Adipose tissue (tissue), 3 donors: ENCODE results near the gene CNOT3. TPM values are rescaled to one million over a fixed set of nuclear protein-coding genes. Genes with fewer than 3 reads are reported as not detected.
"Not testable (repeated sequence)": the region's sequence is repeated elsewhere in the genome, so short reads cannot be mapped to it uniquely, and the experiment has no call there.

Experiments
- H3K27ac ChIP-seq: one replicate; pipeline ENCODE4 v1.5.1; 2013; ENCODE audit warnings: low read depth, low read length
- WGBS, 3 donors: extraction: QIAGEN DNeasy Blood & Tissue Kit; methylation state at CpG; one replicate each; pipeline ENCODE4 v1.1.7; 2013; 5-methylcytosine and 5-hydroxymethylcytosine counted together
- polyA plus RNA-seq, 3 donors: library from polyadenylated mRNA; stranded (reverse); fragments of 200-250 nt; gene quantifications; one replicate each; pipeline ENCODE4 v1.2.3, GENCODE V29; 2013
- donor health status: healthy with polysubstance abuse.
- donor health status: Bipolar disorder and iron deficiency.
- donor health status: healthy.

Gene CNOT3
- polyA plus RNA-seq, 3 donors = 19.4 to 23.6 (median 20.7) TPM

DNA sequence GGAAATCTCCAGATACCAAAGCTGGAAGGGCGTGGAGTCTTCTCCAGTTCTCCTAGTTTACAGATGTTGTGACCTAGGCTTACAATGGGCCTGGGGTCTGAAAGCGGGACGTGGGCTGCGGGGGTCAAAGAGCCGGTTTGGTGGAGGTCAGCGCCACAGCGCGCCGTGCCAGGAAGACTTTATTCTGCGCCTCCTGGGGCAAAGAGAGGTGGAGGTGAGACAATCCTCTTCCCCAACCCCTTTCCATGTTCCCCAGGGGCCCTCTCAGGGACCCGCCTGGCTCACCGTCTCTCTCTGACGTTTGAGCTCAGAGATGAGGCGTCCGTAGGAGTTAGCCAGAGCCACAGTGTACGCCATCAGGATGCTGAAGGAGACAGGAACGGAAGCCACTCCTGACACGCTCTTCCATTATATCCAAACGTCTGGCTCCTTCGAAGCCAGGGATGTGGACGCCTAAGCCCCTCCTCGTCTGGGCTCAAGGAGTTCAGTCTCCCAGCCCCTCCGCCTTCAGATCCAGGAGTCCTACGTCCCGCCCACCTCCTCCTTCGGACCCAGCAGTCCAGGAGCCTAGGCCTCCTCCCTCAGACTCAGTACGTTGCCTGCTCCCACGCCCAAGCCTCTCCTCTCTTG lies 22.7 kb downstream of the CNOT3 start:
- peak overlapping the region; percentile 3 for H3K27ac ChIP-seq
- WGBS, 3 donors = 1 to 4% (median 2%) methylated on average over 26 to 28 of the region's 28 CpGs

DNA sequence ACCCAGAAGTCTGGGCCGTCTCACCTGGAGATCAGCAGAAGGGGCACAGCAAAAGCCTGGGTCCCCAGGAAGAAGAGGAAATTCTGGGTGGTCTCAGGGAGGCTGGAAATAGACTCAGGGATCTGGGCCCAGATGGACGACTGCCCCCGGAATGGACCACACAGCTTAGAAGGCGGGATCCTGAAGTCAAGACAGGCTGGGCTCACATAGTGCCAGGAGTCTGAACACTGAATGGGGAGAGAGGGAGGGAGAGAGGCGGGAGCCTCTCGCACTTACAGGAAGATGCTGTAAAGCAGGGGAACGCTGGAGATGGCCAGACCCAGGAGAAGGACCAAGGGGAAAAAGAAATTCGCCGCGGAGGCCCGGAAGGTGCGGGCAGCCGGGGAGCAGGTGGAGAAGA lies 23.3 kb downstream of the CNOT3 start:
- WGBS, 3 donors = 38 to 52% (median 40%) methylated on average over 13 of the region's 13 CpGs
- H3K27ac ChIP-seq = no peak overlapping the region

DNA sequence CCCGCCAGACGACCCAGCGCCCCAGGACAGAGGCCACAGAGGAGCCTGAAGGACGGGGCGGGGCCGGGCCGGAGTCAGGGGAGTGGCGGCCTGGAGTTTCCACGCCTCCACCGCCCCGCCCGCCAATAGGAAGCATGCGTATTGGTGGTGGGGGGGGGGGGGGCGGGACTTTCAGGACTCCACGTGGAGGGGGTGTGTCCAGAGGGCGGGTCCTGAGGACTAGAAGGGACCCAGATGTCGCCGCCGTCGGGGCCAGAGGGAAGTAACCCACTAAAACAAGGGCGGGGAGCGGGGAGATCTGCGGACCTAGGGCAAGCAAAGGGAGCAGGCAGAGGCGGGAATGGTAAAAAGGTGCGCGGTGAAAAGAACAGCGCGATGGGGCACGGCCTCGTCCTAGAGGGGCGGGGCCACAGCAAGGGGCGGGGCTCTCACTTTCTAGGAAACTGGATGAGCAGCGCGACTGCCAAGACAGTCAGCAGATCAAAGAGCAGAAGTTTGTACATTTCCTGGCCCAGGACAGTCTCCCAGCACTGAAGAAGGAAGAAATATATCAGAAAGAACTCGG lies 24.8 kb downstream of the CNOT3 start:
- H3K27ac ChIP-seq = no peak overlapping the region
- WGBS, 3 donors = 1 to 3% (median 3%) methylated on average over 26 to 35 of the region's 35 CpGs

DNA sequence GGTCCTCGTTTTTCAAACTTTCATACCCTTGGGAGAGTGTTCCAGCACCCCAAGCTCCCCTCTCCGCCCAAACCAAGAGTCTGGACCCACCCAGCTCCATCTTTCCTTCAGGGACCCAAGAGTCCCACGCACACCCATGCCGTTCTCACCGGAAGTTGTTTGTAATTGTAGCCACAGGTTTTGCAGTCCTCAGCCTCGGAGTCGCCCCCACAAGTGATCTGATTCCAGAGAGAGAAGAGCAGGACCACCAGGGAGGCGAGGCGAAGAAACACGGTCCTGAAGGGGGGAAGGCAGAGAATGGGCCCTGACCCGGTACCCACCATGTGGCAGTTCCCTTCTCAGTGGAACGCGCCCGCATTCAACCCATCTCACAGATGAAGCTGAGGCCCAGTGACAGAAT lies 25.3 kb downstream of the CNOT3 start:
- 59 to 74% (median 59%) methylated on average over 14 of the region's 14 CpGs for WGBS, 3 donors
- H3K27ac ChIP-seq = no peak overlapping the region

DNA sequence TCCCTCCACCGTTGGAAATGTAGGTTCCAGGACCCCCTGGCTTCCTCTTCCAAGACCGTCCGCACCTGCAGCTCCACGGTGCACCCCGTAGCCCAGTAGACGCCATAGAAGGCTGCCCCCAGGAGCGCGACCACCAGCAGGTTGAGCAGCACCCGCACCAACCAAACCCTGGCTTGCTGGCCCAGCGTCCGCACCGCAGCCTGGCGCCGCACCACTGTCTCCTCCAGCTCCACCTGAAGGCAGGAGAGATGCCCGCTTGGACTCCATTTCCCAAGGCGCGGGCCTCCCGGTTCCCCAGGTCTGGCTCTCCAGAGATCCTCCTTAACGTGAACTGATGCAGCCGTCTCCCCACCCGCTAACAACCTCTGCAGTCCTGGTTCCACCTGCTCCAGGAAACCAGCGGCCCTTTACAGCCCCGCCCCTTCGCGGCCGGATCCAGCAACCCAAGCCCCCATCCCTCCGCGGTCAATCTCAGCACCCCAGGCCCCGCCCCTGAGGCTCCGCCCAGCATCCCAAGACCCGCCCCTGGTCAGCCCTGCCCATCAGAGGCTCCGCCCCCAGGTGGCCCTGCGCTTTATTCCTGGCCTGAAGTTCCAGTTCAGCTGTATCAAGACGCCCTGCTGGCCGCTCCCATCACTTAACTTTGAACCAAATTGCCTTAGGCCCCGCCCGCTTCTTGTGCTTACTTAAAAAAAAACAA lies 27.0 kb downstream of the CNOT3 start:
- 13 to 21% (median 14%) methylated on average over 33 to 37 of the region's 37 CpGs for WGBS, 3 donors
- H3K27ac ChIP-seq = no peak overlapping the region

DNA sequence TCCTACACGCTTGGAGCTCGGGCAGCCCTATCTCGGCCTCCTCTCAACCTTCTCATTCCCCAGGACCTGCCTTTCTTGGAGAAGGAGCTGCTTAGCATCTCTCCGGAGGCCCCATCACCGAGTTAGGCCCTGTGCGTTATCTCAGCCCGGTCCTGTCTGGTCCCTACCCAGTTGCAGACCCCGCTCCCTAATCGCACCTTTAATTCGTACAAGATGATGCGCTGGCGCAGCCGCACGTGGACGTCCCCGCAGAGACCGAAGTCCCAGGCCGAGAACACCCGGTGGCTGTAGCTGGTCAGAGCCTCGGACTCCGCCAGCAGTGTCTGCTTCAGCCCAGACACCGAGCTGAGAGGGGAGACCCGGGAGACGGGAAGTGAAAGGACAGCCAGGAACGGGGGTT lies 27.7 kb downstream of the CNOT3 start:
- 89 to 92% (median 91%) methylated on average over 25 of the region's 25 CpGs for WGBS, 3 donors
- H3K27ac ChIP-seq = no peak overlapping the region

DNA sequence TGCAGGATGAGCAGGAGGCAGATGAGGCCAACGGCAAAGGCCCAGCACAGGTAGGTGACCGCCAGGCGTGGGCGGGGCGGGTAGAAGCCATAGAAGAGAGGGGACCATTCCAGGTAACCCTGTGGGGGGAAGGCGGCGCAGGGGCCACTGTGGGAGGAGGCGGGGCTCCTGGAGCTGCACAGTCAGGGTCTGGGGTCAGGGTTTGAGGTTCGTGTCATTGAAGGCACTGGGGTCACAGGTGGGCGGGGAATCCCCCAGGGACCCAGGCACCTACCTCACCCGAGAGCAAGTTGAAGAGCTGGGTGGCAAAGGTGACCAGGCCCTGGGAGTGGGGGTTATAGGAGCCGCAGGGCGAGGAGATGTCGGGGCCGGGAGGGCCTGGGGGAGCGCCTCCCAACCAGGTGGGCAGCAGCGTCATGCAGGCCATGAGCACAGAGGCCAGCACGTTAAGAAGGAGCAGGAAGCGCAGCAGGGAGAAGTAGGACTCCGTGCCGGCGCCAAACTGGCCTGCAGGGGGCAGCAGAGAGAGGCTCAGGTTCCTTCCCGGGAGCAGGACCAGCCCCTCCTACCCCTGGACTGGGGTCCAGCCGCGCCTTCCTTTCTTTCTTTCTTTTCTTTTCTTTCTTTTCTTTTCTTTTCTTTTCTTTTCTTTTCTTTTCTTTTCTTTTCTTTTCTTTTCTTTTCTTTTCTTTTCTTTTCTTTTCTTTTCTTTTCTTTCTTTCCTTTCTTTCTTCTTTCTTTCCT lies 30.8 kb downstream of the CNOT3 start:
- WGBS, 3 donors = 25 to 36% (median 30%) methylated on average over 20 to 25 of the region's 25 CpGs
- H3K27ac ChIP-seq = no peak overlapping the region

DNA sequence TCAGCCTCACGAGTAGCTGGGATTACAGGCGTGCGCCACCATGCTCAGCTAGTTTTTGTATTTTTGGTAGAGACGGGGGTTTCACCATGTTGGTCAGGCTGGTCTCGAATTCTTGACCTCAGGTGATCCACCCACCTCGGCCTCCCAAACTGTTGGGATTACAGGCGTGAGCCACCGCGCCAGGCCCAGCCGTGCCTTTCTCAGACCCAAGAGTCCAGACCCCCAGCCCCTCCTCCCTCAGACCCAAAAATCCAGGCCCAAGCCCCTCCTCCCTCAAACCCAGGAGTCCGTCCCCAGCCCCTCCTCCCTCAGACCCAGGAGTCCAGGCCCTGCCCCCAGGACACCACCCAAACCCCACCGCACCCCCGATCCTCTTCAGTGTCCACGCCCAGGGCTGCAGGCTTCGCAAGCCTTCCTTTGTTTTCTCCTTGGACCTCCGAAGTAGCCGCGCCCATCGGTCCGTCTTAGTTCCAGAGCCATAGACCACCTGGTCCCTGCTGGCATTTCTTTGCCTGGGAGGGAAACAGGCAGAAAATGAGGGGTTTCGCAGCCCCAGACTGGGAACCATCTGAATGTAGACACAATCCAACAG lies 31.7 kb downstream of the CNOT3 start:
- 85 to 92% (median 88%) methylated on average over 21 of the region's 21 CpGs for WGBS, 3 donors
- no peak overlapping the region for H3K27ac ChIP-seq

DNA sequence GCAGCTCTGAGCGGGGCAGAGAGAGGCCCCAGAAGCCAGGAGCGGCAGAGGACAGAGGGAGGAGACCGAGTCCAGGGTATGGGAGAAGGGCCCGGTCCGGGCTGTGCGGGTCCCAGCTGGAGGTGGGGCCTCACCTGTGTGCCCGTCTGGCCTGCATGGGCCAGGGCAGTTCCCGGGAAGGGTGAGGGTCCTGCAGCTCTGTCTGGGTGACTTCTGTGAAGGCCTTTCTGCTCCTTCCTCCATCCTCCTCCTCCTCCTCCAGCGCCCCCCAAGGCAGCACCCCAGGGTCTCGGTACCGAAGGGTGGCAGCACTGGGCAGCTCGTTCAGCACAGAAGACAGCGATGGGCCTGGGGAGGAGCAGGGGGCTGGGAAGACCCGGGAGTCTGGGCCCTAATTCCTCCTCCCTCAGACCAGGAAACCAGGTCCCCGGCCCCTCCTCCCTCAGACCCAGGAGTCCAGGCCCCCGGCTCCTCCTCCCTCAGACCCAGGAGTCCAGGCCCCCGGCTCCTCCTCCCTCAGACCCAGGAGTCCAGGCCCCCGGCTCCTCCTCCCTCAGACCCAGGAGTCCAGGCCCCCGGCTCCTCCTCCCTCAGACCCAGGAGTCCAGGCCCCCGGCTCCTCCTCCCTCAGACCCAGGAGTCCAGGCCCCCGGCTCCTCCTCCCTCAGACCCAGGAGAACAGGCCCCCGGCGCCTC lies 34.3 kb downstream of the CNOT3 start:
- H3K27ac ChIP-seq = not testable (repeated sequence)
- 60 to 73% (median 70%) methylated on average over 9 to 18 of the region's 23 CpGs for WGBS, 3 donors

DNA sequence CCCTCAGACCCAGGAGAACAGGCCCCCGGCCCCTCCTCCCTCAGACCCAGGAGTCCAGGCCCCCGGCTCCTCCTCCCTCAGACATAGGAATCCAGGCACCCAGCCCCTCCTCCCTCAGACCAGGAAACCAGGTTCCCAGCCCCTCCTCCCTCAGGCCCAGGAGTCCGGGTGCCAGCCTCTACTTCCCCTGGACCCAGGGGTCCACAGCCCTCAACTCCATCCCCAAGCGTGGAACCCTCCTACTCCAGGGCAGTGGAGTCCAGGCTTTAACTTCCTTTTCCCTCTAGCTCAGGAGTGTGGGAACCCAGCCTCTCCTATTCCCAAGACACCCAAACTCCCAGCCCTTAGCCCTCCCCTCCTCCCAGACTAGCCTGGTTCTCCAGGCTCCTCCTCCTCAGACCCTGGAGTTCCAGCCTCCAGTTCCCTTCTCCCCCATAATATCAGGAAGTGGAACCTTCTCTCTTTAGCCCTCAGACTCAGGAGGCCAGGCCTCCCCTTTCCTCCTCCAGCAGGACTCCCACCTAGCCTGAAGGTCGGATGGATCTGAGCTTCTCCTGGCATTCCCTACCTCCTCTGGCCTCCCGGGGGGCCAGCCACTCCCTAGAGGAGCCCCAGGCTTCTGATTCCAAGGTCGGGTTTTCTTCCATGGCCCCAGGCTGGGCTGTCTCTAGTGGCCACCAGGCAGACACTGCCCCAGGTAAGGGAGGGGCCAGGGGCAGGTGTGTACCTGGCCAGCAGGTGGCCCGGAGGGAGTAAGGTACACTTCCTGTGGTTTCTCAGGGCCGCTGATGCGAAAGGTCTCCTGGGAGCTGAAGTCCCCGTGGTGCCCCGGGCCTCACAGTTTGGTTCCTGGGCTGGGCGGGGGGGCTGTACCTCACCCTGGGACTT lies 35.2 kb downstream of the CNOT3 start, which contains the start of gene TMC4:
TMC4 (minus strand) TSS at position 690 of the 888 bp plus-strand sequence; CDS start at position 647, 43 bp downstream.
- WGBS, 3 donors = 6 to 15% (median 12%) methylated on average over 13 of the region's 13 CpGs
- no peak within 1 kb of the TSS for H3K27ac ChIP-seq

DNA sequence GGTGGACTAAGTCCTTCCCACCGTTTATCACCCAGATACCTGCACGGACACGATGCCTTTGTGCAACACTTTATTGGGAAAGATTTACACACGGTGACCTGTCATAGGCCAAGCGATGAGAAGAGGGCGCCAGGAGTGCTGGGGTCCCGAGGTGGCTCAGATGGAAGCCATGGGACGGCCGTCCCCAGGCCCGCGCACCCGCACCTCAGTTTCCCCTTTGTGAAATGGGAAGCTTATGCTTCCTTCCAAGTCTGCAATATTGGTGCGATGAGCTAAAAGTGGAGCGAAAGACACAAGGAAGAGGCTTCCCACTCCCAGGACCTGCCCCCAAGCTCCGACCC lies 35.8 kb downstream of the CNOT3 start:
- H3K27ac ChIP-seq = no peak overlapping the region
- WGBS, 3 donors = 35 to 44% (median 36%) methylated on average over 15 of the region's 15 CpGs

DNA sequence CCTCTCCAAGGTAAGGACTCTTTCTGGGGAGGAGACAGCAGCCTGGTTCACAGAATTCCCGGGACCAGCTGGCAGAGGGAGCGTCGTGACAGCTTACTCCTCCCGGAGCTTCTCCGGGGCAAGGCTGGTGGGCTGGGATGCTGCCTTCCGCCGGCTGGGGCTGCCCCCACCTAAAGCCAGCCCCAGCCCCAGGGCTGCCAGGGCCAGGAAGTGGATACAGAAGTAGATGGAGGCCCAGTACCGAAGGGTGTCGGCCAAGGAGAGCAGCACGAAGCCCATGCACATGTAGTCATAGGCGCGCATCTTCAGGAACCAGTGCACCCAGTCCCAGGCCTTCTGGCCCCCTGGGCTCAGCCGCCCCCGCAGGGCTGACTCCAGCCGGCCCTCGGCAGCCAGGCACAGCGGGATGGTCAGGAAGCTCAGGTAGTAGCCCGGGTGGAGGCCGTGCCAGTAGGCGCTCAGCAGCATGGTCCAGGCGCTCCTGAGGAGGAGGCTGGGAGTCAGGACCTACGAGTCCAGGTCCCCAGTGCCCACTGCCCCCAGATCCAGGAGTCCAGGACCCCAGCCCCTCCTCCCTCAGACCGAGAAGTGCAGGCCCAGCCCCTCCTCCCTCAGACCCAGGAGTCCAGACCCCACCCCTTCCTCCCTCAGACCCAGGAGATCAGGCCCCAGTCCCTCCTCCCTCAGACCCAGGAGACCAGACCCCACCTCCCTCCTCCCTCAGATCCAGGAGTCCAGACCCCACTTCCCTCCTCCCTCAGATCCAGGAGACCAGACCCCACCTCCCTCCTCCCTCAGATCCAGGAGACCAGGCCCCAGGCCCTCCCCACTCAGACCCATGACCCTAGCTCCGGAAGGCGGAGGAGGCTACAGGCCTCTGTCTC lies 36.6 kb downstream of the CNOT3 start:
- no peak overlapping the region for H3K27ac ChIP-seq

DNA sequence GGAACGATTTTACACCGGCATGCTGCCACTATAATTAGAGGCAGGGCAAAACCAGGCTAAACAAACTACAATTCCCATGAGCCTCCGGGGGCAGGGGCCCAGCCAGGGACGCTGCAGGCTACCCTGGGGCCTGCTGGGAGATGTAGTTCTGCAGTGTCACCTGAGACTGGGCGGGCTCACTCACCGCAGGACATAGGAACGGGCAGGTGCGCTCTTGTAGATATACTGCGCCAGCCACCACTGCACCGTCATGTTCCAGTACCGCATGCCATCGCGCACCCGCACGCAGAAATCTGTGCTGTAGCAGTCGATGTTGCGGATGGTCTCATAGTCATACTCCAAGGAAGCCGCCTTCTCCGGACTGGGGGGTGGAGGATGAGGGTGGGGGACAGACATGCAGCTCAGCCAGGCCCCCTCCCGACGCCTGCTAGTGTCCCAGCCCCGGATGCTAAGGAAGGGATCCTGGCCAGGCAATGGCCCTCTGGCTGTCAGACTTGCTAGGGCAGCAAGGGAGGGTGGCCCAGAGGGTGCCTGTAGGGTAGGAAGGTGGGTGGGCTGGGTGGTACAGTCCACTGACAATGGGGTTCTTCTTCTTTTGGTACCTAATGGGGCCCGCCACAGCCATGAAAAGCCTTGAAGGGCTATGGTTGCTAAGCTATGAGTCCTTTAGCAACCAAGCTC lies 41.2 kb downstream of the CNOT3 start:
- WGBS, 3 donors = 70 to 84% (median 80%) methylated on average over 23 of the region's 23 CpGs
- H3K27ac ChIP-seq = no peak overlapping the region

More for the DNA sequence above, 36.6 kb downstream of the CNOT3 start:
- 74 to 76% (median 75%) methylated on average over 19 to 25 of the region's 25 CpGs for WGBS, 3 donors

DNA sequence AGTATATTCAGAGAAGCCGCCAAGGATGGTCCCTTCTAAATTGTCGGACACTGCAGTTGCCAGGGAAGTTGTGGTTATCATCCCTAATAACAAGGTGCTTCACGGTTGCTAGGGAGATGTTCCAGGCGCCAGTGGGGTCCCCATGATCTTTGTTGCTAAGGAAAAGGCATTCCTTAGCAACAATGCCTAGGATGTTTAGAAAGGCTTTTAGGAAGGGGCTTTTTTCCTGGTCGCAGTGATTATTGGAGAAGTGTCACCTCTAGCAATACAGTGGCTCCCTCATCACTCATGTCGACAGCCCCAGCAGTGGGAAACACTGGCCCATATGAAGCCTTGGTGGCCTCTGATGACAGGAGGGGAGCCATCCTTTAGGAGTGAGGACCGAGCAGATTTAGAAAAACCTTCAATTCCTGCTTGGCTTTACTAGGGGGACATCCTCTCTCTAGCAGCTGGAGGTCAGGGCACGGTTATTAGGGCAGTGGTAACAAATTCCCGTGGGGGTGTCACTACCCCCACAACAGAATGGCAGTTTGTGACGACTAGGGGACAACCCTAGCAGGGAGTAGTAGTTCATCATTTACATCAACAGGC lies 41.8 kb downstream of the CNOT3 start:
- 74 to 88% (median 79%) methylated on average over 10 of the region's 10 CpGs for WGBS, 3 donors
- H3K27ac ChIP-seq = no peak overlapping the region

DNA sequence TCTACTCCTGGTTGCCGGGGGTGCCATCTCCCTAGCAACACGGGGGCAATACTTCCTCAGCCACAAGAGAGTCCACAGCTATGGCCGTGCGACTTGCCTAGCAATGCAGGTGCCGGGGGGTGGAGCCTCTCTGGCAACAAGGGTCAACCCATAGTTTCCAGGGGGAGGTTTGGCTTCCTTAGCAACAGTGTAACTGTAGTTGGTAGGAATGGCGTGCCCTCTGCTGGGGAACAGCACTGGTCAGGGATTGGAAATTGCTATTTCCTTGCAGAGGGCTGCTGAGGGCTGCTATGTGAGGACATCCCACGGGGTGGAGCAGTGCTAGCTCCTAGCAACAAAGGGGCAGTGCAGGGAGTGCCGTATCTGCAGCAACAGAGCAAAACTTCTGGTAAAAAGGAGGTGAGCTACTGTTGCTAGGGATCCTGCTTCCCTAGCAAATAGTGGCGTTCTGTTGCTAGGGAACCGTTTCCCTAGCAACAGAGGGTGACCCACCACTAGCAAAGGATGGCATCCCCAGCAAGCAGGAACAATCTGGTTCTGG lies 42.4 kb downstream of the CNOT3 start:
- no peak overlapping the region for H3K27ac ChIP-seq
- WGBS, 3 donors = 33 to 64% (median 58%) methylated on average over 10 of the region's 10 CpGs
